SK-N-SH treated with all-trans-retinoic acid at 6 μM for 48 hours (cell line): ENCODE results near the gene HM13.

ENCODE experiments used
- ATAC-seq: fragments of 200-7000 bp; cut with Tn5 transposase; 3 replicates; pipeline ENCODE4 v1.9.1; 2020; ENCODE audit warnings: mild to moderate bottlenecking, moderate library complexity
- ARNTL ChIP-seq: fragments of 450-650 bp; formaldehyde crosslinking; IDR thresholded peaks from 2 replicates; pipeline ENCODE4 v1.5.0; 2020; ENCODE audit warnings: low read depth, mild to moderate bottlenecking, moderate library complexity, borderline replicate concordance
- BACH2 ChIP-seq: fragments of 250-450 bp; sonication (Bioruptor Pico); IDR thresholded peaks from 2 replicates; pipeline ENCODE4 v1.9.0; 2021; ENCODE audit warnings: mild to moderate bottlenecking, borderline replicate concordance
- CSDC2 ChIP-seq: fragments of 250-450 bp; sonication (Bioruptor Pico); IDR thresholded peaks from 2 replicates; pipeline ENCODE4 v1.5.0; 2020; ENCODE audit warnings: mild to moderate bottlenecking, moderate library complexity
- ESRRG ChIP-seq: fragments of 250-450 bp; sonication (Bioruptor Pico); IDR thresholded peaks from 2 replicates; pipeline ENCODE4 v1.6.1; 2021; ENCODE audit warnings: mild to moderate bottlenecking
- GLIS3 ChIP-seq: fragments of 250-450 bp; sonication (Bioruptor Pico); IDR thresholded peaks from 2 replicates; pipeline ENCODE4 v1.5.0; 2020; ENCODE audit warnings: mild to moderate bottlenecking, moderate library complexity
- ISL1 ChIP-seq: fragments of 250-450 bp; sonication (Bioruptor Pico); IDR thresholded peaks from 2 replicates; pipeline ENCODE4 v2.1.2; 2022; ENCODE audit warnings: mild to moderate bottlenecking, moderate library complexity
- OSR1 ChIP-seq: fragments of 250-450 bp; sonication (Bioruptor Pico); IDR thresholded peaks from 2 replicates; pipeline ENCODE4 v1.8.0; 2022; ENCODE audit warnings: moderate library complexity, mild to moderate bottlenecking, inconsistent platforms
- PPARA ChIP-seq: fragments of 250-450 bp; sonication (Bioruptor Pico); IDR thresholded peaks from 2 replicates; pipeline ENCODE4 v1.5.0; 2020; ENCODE audit warnings: mild to moderate bottlenecking, borderline replicate concordance
- RARB ChIP-seq: fragments of 250-450 bp; sonication (Bioruptor Pico); IDR thresholded peaks from 2 replicates; pipeline ENCODE4 v1.8.0; 2021; ENCODE audit warnings: mild to moderate bottlenecking, moderate library complexity
- SNAI2 ChIP-seq: fragments of 250-450 bp; sonication (Bioruptor Pico); IDR thresholded peaks from 2 replicates; pipeline ENCODE4 v1.5.0; 2020; ENCODE audit warnings: mild to moderate bottlenecking, moderate library complexity
- TCF4 ChIP-seq: fragments of 250-450 bp; sonication (Bioruptor Pico); IDR thresholded peaks from 2 replicates; pipeline ENCODE4 v1.8.0; 2021; ENCODE audit warnings: mild to moderate bottlenecking, moderate library complexity, borderline replicate concordance
- TOX ChIP-seq: fragments of 250-450 bp; sonication (Bioruptor Pico); IDR thresholded peaks from 2 replicates; pipeline ENCODE4 v1.8.0; 2021; ENCODE audit warnings: mild to moderate bottlenecking, moderate library complexity, borderline replicate concordance
- ZC3H10 ChIP-seq: fragments of 250-450 bp; sonication (Bioruptor Pico); IDR thresholded peaks from 2 replicates; pipeline ENCODE4 v1.5.1; 2021; ENCODE audit warnings: mild to moderate bottlenecking, moderate library complexity
- ZFP3 ChIP-seq: fragments of 250-450 bp; sonication (Bioruptor Pico); IDR thresholded peaks from 2 replicates; pipeline ENCODE4 v1.5.0; 2020; ENCODE audit warnings: mild to moderate bottlenecking, moderate library complexity
- ZFP30 ChIP-seq: fragments of 450-650 bp; formaldehyde crosslinking; IDR thresholded peaks from 2 replicates; pipeline ENCODE4 v1.5.0; 2022; ENCODE audit warnings: mild to moderate bottlenecking, moderate library complexity
- ZNF565 ChIP-seq: fragments of 450-650 bp; formaldehyde crosslinking; conservative IDR thresholded peaks from 2 replicates; pipeline ENCODE4 v1.5.0; 2020; ENCODE audit warnings: low read depth, mild to moderate bottlenecking, moderate library complexity
- ZNF70 ChIP-seq: fragments of 450-650 bp; formaldehyde crosslinking; IDR thresholded peaks from 2 replicates; pipeline ENCODE4 v1.5.0; 2020; ENCODE audit warnings: mild to moderate bottlenecking, moderate library complexity
- ZNF8 ChIP-seq: fragments of 450-650 bp; formaldehyde crosslinking; IDR thresholded peaks from 2 replicates; pipeline ENCODE4 v1.5.0; 2020; ENCODE audit warnings: mild to moderate bottlenecking, moderate library complexity
- TF ChIP-seq, protein P1 (sequence below): fragments of 250-450 bp; sonication (Bioruptor Pico); IDR thresholded peaks from 2 replicates; pipeline ENCODE4 v1.8.0; 2021; ENCODE audit warnings: low read depth, mild to moderate bottlenecking, moderate library complexity, borderline replicate concordance
- TF ChIP-seq, protein P2 (sequence below): fragments of 250-450 bp; sonication (Bioruptor Pico); IDR thresholded peaks from 2 replicates; pipeline ENCODE4 v1.5.1; 2020; ENCODE audit warnings: low read depth, mild to moderate bottlenecking, moderate library complexity
- TF ChIP-seq, protein P3 (sequence below): fragments of 250-450 bp; sonication (Bioruptor Pico); IDR thresholded peaks from 2 replicates; pipeline ENCODE4 v1.8.0; 2020; ENCODE audit warnings: mild to moderate bottlenecking, moderate library complexity, borderline replicate concordance
- TF ChIP-seq, protein P4 (sequence below): fragments of 250-450 bp; sonication (Bioruptor Pico); IDR thresholded peaks from 2 replicates; pipeline ENCODE4 v1.5.1; 2021; ENCODE audit warnings: mild to moderate bottlenecking, moderate library complexity
- TF ChIP-seq, protein P5 (sequence below): fragments of 250-450 bp; sonication (Bioruptor Pico); IDR thresholded peaks from 2 replicates; pipeline ENCODE4 v1.5.0; 2020; ENCODE audit warnings: mild to moderate bottlenecking, moderate library complexity

The HM13 gene

DNA sequence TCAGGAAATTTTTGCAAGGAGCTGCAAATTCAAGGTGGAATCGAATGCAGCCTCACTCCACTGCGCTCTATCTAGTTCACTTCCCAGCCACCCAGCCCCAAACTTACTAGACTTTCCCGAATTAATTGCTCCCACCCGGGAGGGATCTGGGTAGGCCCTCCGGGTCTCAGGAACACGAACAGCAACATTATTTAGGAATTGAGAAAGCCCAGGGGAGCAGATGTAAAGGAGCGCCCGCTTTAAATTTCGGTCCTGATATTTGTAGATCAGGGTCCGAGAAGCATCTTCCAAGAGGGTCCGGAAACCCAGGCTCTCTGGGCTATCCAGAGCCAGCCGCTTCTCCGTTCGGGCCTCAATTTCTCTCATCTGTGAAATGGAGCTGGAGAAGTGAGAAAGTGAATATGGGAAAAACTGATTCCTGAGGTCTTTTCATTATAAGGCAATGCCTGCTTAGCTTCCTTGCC lies 90.4 kb downstream of the HM13 start:
- 0 out of 2 replicates have a peak, but pooled peaks have one; percentile 38 for TF ChIP-seq ZNF70
- TF ChIP-seq SNAI2 (CRISPR knock-in tag): no peak; the same call in 1 of the 2 replicates
- TF ChIP-seq ARNTL (CRISPR knock-in tag): no peak; the same call in 1 of the 2 replicates
- no peak for TF ChIP-seq TCF4 (CRISPR knock-in tag)
- TF ChIP-seq ESRRG (CRISPR knock-in tag): peak; percentile 89
- TF ChIP-seq, protein P1, sequence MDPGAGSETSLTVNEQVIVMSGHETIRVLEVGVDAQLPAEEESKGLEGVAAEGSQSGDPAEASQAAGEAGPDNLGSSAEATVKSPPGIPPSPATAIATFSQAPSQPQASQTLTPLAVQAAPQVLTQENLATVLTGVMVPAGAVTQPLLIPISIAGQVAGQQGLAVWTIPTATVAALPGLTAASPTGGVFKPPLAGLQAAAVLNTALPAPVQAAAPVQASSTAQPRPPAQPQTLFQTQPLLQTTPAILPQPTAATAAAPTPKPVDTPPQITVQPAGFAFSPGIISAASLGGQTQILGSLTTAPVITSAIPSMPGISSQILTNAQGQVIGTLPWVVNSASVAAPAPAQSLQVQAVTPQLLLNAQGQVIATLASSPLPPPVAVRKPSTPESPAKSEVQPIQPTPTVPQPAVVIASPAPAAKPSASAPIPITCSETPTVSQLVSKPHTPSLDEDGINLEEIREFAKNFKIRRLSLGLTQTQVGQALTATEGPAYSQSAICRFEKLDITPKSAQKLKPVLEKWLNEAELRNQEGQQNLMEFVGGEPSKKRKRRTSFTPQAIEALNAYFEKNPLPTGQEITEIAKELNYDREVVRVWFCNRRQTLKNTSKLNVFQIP (CRISPR knock-in tag): 0 out of 2 replicates have a peak, but pooled peaks have one; percentile 82
- TF ChIP-seq ZNF8: no peak
- TF ChIP-seq ZFP3 (CRISPR knock-in tag): no peak; the same call in 1 of the 2 replicates
- no peak for TF ChIP-seq ISL1 (CRISPR knock-in tag)
- no peak for TF ChIP-seq OSR1
- TF ChIP-seq, protein P2, sequence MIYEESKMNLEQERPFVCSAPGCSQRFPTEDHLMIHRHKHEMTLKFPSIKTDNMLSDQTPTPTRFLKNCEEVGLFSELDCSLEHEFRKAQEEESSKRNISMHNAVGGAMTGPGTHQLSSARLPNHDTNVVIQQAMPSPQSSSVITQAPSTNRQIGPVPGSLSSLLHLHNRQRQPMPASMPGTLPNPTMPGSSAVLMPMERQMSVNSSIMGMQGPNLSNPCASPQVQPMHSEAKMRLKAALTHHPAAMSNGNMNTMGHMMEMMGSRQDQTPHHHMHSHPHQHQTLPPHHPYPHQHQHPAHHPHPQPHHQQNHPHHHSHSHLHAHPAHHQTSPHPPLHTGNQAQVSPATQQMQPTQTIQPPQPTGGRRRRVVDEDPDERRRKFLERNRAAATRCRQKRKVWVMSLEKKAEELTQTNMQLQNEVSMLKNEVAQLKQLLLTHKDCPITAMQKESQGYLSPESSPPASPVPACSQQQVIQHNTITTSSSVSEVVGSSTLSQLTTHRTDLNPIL (CRISPR knock-in tag): no peak; the same call in 1 of the 2 replicates
- TF ChIP-seq ZNF565: no peak
- TF ChIP-seq, protein P3, sequence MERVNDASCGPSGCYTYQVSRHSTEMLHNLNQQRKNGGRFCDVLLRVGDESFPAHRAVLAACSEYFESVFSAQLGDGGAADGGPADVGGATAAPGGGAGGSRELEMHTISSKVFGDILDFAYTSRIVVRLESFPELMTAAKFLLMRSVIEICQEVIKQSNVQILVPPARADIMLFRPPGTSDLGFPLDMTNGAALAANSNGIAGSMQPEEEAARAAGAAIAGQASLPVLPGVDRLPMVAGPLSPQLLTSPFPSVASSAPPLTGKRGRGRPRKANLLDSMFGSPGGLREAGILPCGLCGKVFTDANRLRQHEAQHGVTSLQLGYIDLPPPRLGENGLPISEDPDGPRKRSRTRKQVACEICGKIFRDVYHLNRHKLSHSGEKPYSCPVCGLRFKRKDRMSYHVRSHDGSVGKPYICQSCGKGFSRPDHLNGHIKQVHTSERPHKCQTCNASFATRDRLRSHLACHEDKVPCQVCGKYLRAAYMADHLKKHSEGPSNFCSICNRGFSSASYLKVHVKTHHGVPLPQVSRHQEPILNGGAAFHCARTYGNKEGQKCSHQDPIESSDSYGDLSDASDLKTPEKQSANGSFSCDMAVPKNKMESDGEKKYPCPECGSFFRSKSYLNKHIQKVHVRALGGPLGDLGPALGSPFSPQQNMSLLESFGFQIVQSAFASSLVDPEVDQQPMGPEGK (CRISPR knock-in tag): peak; percentile 51; the same call in 1 of the 2 replicates
- peak; percentile 63; the same call in 1 of the 2 replicates for TF ChIP-seq CSDC2 (CRISPR knock-in tag)
- TF ChIP-seq, protein P4, sequence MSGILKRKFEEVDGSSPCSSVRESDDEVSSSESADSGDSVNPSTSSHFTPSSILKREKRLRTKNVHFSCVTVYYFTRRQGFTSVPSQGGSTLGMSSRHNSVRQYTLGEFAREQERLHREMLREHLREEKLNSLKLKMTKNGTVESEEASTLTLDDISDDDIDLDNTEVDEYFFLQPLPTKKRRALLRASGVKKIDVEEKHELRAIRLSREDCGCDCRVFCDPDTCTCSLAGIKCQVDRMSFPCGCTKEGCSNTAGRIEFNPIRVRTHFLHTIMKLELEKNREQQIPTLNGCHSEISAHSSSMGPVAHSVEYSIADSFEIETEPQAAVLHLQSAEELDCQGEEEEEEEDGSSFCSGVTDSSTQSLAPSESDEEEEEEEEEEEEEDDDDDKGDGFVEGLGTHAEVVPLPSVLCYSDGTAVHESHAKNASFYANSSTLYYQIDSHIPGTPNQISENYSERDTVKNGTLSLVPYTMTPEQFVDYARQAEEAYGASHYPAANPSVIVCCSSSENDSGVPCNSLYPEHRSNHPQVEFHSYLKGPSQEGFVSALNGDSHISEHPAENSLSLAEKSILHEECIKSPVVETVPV (CRISPR knock-in tag): peak; percentile 94
- TF ChIP-seq, protein P5, sequence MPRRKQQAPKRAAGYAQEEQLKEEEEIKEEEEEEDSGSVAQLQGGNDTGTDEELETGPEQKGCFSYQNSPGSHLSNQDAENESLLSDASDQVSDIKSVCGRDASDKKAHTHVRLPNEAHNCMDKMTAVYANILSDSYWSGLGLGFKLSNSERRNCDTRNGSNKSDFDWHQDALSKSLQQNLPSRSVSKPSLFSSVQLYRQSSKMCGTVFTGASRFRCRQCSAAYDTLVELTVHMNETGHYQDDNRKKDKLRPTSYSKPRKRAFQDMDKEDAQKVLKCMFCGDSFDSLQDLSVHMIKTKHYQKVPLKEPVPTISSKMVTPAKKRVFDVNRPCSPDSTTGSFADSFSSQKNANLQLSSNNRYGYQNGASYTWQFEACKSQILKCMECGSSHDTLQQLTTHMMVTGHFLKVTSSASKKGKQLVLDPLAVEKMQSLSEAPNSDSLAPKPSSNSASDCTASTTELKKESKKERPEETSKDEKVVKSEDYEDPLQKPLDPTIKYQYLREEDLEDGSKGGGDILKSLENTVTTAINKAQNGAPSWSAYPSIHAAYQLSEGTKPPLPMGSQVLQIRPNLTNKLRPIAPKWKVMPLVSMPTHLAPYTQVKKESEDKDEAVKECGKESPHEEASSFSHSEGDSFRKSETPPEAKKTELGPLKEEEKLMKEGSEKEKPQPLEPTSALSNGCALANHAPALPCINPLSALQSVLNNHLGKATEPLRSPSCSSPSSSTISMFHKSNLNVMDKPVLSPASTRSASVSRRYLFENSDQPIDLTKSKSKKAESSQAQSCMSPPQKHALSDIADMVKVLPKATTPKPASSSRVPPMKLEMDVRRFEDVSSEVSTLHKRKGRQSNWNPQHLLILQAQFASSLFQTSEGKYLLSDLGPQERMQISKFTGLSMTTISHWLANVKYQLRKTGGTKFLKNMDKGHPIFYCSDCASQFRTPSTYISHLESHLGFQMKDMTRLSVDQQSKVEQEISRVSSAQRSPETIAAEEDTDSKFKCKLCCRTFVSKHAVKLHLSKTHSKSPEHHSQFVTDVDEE: no peak
- no peak for TF ChIP-seq TOX (CRISPR knock-in tag)
- TF ChIP-seq ZFP30: peak; percentile 43; the same call in 1 of the 2 replicates
- peak; percentile 91; the same call in 1 of the 2 replicates for TF ChIP-seq GLIS3 (CRISPR knock-in tag)
- peak; percentile 80; the same call in 1 of the 2 replicates for TF ChIP-seq RARB (CRISPR knock-in tag)
- peak; percentile 62 for TF ChIP-seq ZC3H10
- TF ChIP-seq PPARA (CRISPR knock-in tag): no peak
- no peak for TF ChIP-seq BACH2 (CRISPR knock-in tag)
- no peak for ATAC-seq

DNA sequence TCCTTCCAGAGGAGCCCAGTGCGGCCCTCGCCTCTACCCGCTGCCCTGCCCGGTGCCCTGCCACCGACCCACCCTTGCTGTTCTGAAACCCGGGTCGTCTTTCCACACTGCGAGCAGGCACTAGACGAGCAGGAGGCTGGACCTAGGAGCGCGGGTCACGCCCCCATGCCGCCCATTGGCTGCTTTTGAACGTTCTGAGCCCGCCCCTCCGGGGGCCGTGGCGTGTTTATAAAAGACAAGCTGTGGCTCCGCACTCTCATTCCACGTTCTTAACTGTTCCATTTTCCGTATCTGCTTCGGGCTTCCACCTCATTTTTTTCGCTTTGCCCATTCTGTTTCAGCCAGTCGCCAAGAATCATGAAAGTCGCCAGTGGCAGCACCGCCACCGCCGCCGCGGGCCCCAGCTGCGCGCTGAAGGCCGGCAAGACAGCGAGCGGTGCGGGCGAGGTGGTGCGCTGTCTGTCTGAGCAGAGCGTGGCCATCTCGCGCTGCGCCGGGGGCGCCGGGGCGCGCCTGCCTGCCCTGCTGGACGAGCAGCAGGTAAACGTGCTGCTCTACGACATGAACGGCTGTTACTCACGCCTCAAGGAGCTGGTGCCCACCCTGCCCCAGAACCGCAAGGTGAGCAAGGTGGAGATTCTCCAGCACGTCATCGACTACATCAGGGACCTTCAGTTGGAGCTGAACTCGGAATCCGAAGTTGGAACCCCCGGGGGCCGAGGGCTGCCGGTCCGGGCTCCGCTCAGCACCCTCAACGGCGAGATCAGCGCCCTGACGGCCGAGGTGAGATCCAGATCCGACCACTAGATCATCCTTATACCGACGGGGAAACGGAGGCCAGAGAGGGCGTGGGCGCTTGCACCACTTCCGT lies 91.0 kb downstream of the HM13 start, which contains the start of gene ID1:
Gene ID1, plus strand, starts transcription at position 259 of the 871 bp plus-strand sequence. Its CDS starts 99 bp downstream, at position 358.
- peak; percentile 66 for ATAC-seq
- TF ChIP-seq RARB (CRISPR knock-in tag) (no peak), ZNF8 (no peak; the same call in 1 of the 2 replicates), OSR1 (no peak), GLIS3 (CRISPR knock-in tag) (no peak; the same call in 1 of the 2 replicates), SNAI2 (CRISPR knock-in tag) (no peak), ISL1 (CRISPR knock-in tag) (no peak), TOX (CRISPR knock-in tag) (peak; percentile 22; the same call in 1 of the 2 replicates)
- TF ChIP-seq, protein P2 (CRISPR knock-in tag): peak; percentile 50; the same call in 1 of the 2 replicates
- TF ChIP-seq, protein P5: no peak
